GM12864 (cell line): ENCODE results near the gene GGA1.
A peak's percentile ranks its signal among the peaks of the same experiment; 100 is the strongest.

Source experiments
- DNase-seq: peaks from one replicate; pipeline ENCODE4 v3.0.0-alpha.2; 2011; ENCODE audit warnings: low read depth
- H3K4me3 ChIP-seq: 2 replicates; pipeline ENCODE4 v1.5.1; 2011; ENCODE audit warnings: mild to moderate bottlenecking, low read depth, low read length, control low read depth
- CTCF ChIP-seq: IDR thresholded peaks from 2 replicates; pipeline ENCODE4 v1.5.1; 2011; ENCODE audit warnings: low read depth, mild to moderate bottlenecking, moderate library complexity, low read length, control low read depth, inconsistent platforms; ENCODE audit errors: missing control alignments

The GGA1 gene

DNA sequence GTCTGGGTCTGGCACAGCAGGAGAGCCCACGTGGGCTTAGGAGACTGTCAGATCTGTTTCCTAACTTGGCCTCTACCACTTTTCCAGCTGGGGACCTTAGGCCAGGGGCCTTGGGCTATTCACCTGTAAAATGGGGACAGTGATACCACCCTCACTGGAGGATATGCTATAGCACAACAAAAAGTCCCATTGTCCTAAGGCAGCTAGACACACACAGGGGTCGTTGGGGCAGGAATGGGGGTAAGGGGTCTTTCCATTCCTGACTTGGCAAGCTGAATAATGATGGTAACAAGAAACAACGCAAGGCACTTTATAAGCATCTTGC is 28.3 kb downstream of the GGA1 start:
- TF ChIP-seq CTCF: no peak
- no peak overlapping the region for H3K4me3 ChIP-seq
- DNase-seq: no peak

GRCh38 chr22:37638391-37639069 is 29.9 kb downstream of the GGA1 start:
- peak overlapping the region; percentile 88 for H3K4me3 ChIP-seq
- no peak for TF ChIP-seq CTCF
- no peak for DNase-seq

GRCh38 chr22:37639070-37639760 is 30.6 kb downstream of the GGA1 start, which contains the start of gene SH3BP1:
SH3BP1 (plus strand) TSS chr22:37639669; CDS start chr22:37639788, 119 bp downstream.
- no peak for DNase-seq
- peak within 1 kb of the TSS; percentile 88 for H3K4me3 ChIP-seq
- TF ChIP-seq CTCF: no peak

GRCh38 chr22:37639771-37640590 is 31.3 kb downstream of the GGA1 start:
- H3K4me3 ChIP-seq: peak overlapping the region; percentile 88
- TF ChIP-seq CTCF: no peak
- DNase-seq: no peak

DNA sequence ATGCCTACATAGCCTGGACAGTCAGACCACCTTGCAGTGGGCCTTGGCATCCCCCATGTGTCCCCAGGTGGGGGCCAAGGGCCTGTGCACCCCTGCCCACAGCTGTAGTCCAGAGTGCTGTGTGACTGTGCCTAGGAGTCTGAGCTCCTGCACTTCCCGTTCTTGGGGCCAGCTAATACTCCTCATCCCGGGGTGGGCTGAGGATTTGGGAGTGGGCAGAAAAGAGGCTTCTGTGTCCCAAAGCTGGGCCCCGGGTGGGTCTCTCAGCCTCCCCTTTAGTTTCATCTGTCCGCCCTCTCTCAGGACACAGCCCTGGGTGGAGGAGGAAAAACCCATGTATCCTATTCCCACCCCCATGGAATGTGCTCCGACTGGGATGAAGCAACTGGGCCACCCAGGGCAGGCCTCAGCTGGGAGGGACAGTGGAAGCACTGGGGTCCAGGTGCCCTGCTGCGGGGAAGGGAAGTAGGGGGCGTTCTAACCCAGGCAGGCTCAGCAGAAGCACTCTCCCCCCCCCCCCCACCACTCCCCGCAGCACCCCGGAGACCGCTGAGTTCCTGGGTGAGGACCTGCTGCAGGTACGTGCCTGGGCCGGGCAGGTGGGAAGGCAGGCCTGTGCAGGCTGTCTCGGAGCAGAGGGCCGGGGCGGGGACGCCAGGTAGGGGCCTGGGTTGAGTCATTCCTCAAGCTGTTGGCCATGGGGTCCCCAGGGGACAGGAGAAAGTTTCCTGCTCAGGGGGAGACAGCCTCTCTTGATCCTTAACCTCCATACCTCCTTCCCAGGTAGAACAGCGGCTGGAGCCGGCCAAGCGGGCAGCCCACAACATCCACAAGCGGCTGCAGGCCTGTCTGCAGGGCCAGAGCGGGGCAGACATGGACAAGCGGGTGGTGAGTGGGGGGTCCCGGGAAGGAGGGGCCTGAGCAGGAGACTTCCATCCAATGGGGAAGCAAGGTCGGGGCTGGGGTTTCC is 32.2 kb downstream of the GGA1 start:
- TF ChIP-seq CTCF: peak; percentile 1
- peak overlapping the region; percentile 88 for H3K4me3 ChIP-seq
- DNase-seq: no peak

GRCh38 chr22:37641561-37641949 is 32.9 kb downstream of the GGA1 start:
- no peak for TF ChIP-seq CTCF
- H3K4me3 ChIP-seq: no peak overlapping the region
- no peak for DNase-seq
